Neural progenitor cell (in vitro differentiated cells): ENCODE data around the gene RTP3. TPM values are rescaled to one million over a fixed set of nuclear protein-coding genes. Genes with fewer than 3 reads are reported as not detected.
"Not testable (repeated sequence)": the region's sequence is repeated elsewhere in the genome, so short reads cannot be mapped to it uniquely, and the experiment has no call there.

Experiments
- DNase-seq: peaks from one replicate; pipeline ENCODE4 v3.0.0-alpha.2; 2016; ENCODE audit warnings: low spot score
- H2AFZ ChIP-seq: fragments of 200-600 bp; sonication (generic); replicated peaks from 2 replicates; pipeline ENCODE4 v1.6.1; 2016; ENCODE audit warnings: antibody characterized with exemption
- H3F3A ChIP-seq: fragments of 200-600 bp; sonication (generic); 2 replicates; pipeline ENCODE4 v1.6.1; 2016; ENCODE audit warnings: antibody characterized with exemption, low read depth
- H3K27ac ChIP-seq: fragments of 200-600 bp; sonication (generic); 2 replicates; pipeline ENCODE4 v1.5.1; 2016; ENCODE audit warnings: mild to moderate bottlenecking
- H3K27me3 ChIP-seq: fragments of 200-600 bp; sonication (generic); 2 replicates; pipeline ENCODE4 v1.6.1; 2016; ENCODE audit warnings: mild to moderate bottlenecking, moderate library complexity
- H3K36me3 ChIP-seq: fragments of 200-600 bp; sonication (generic); 2 replicates; pipeline ENCODE4 v1.5.1; 2016
- H3K4me1 ChIP-seq: fragments of 200-600 bp; sonication (generic); 2 replicates; pipeline ENCODE4 v1.6.1; 2016; ENCODE audit warnings: mixed run types
- H3K4me2 ChIP-seq: fragments of 200-600 bp; sonication (generic); 2 replicates; pipeline ENCODE4 v1.6.1; 2016
- H3K4me3 ChIP-seq: fragments of 200-600 bp; sonication (generic); 2 replicates; pipeline ENCODE4 v1.5.1; 2016
- H3K79me2 ChIP-seq: fragments of 200-600 bp; sonication (generic); 2 replicates; pipeline ENCODE4 v1.6.1; 2016; ENCODE audit warnings: low read depth
- H3K9ac ChIP-seq: fragments of 200-600 bp; sonication (generic); 2 replicates; pipeline ENCODE4 v1.6.1; 2016
- H3K9me3 ChIP-seq: fragments of 200-600 bp; sonication (generic); 2 replicates; pipeline ENCODE4 v1.5.1; 2016; ENCODE audit warnings: low read depth
- H4K20me1 ChIP-seq: fragments of 200-600 bp; sonication (generic); 2 replicates; pipeline ENCODE4 v1.6.1; 2016; ENCODE audit warnings: low read depth
- H3K27ac Mint-ChIP-seq: 3 replicates; pipeline ENCODE4 v1.8.0; 2021; ENCODE audit warnings: mixed read lengths
- H3K27me3 Mint-ChIP-seq: 2 replicates; pipeline ENCODE4 v1.8.0; 2022; ENCODE audit warnings: low read depth, mild to moderate bottlenecking, inconsistent platforms, moderate library complexity, mixed read lengths; ENCODE audit not compliant: insufficient read depth
- H3K36me3 Mint-ChIP-seq: 3 replicates; pipeline ENCODE4 v1.8.0; 2021; ENCODE audit warnings: mixed read lengths
- H3K4me1 Mint-ChIP-seq: 3 replicates; pipeline ENCODE4 v1.8.0; 2021; ENCODE audit warnings: mixed read lengths
- H3K4me3 Mint-ChIP-seq: 3 replicates; pipeline ENCODE4 v1.8.0; 2021; ENCODE audit warnings: mild to moderate bottlenecking, moderate library complexity, mixed read lengths
- H3K9me3 Mint-ChIP-seq: 3 replicates; pipeline ENCODE4 v1.8.0; 2020; ENCODE audit warnings: mixed read lengths
- CTCF ChIP-seq: fragments of 200-600 bp; sonication (generic); IDR thresholded peaks from 2 replicates; pipeline ENCODE4 v1.5.1; 2017; ENCODE audit warnings: antibody characterized with exemption, mild to moderate bottlenecking
- EZH2 ChIP-seq: fragments of 200-600 bp; sonication (generic); IDR thresholded peaks from 2 replicates; pipeline ENCODE4 v1.6.1; 2017; ENCODE audit warnings: antibody characterized with exemption, mild to moderate bottlenecking, moderate library complexity
- EZH2phosphoT487 ChIP-seq: fragments of 200-600 bp; sonication (generic); IDR thresholded peaks from 2 replicates; pipeline ENCODE4 v1.6.1; 2017; ENCODE audit warnings: antibody characterized with exemption
- total RNA-seq: library from RNA; depleted of rRNA; stranded (reverse); fragments of >200 nt; gene quantifications from 2 replicates; pipeline ENCODE4 v1.2.3, GENCODE V29; 2015; ENCODE audit warnings: low replicate concordance

Gene RTP3
- total RNA-seq, 1 donor from 2014 or later = not detected

GRCh38 chr3:46521096-46521495 lies 23.3 kb downstream of the RTP3 start:
- no peaks in the 10 kb centered on the region for H3K36me3 ChIP-seq
- H3K27ac ChIP-seq = no peak overlapping the region
- Mint-ChIP-seq H3K4me1 (no peaks in the 10 kb centered on the region), H3K27ac (no peak overlapping the region), H3K4me3 (no peak overlapping the region), H3K27me3 (no peaks in the 10 kb centered on the region), H3K36me3 (no peaks in the 10 kb centered on the region), H3K9me3 (no peaks in the 10 kb centered on the region)
- no peak overlapping the region for H3K9ac ChIP-seq
- no peak for TF ChIP-seq EZH2phosphoT487
- TF ChIP-seq EZH2 = no peak
- no peak for TF ChIP-seq CTCF
- H3K4me3 ChIP-seq = no peak overlapping the region
- H3K4me2 ChIP-seq = no peak overlapping the region
- no peaks in the 10 kb centered on the region for H3K9me3 ChIP-seq
- DNase-seq = no peak
- H3F3A ChIP-seq = no peaks in the 10 kb centered on the region
- no peaks in the 10 kb centered on the region for H4K20me1 ChIP-seq
- H3K79me2 ChIP-seq = no peaks in the 10 kb centered on the region
- no peaks in the 10 kb centered on the region for H3K27me3 ChIP-seq
- H2AFZ ChIP-seq = no peak overlapping the region
- no peaks in the 10 kb centered on the region for H3K4me1 ChIP-seq

GRCh38 chr3:46522201-46522600 lies 24.4 kb downstream of the RTP3 start:
- not testable (repeated sequence) for H3K4me3 Mint-ChIP-seq, H3K4me1 ChIP-seq, H3K9me3 Mint-ChIP-seq, H3K9ac ChIP-seq, H3K79me2 ChIP-seq, H3K27ac Mint-ChIP-seq, H3K27ac ChIP-seq, H3K27me3 ChIP-seq, H3K36me3 ChIP-seq, DNase-seq, H3K4me1 Mint-ChIP-seq, H3K27me3 Mint-ChIP-seq, H3K36me3 Mint-ChIP-seq, H4K20me1 ChIP-seq, H3K4me2 ChIP-seq, H3K4me3 ChIP-seq, H3F3A ChIP-seq, H3K9me3 ChIP-seq, H2AFZ ChIP-seq

GRCh38 chr3:46523556-46523955 lies 25.8 kb downstream of the RTP3 start:
- H3K9me3 Mint-ChIP-seq = no peaks in the 10 kb centered on the region
- no peak overlapping the region for H3K27ac ChIP-seq
- no peak overlapping the region for H3K4me2 ChIP-seq
- no peak overlapping the region for H3K4me3 ChIP-seq
- no peaks in the 10 kb centered on the region for H3K79me2 ChIP-seq
- H3K9me3 ChIP-seq = no peaks in the 10 kb centered on the region
- no peaks in the 10 kb centered on the region for H4K20me1 ChIP-seq
- H3K36me3 ChIP-seq = no peaks in the 10 kb centered on the region
- no peak overlapping the region for H3K4me3 Mint-ChIP-seq
- H3K4me1 ChIP-seq = no peaks in the 10 kb centered on the region
- no peaks in the 10 kb centered on the region for H3K36me3 Mint-ChIP-seq
- no peak overlapping the region for H3K27ac Mint-ChIP-seq
- no peak overlapping the region for H3K9ac ChIP-seq
- TF ChIP-seq EZH2 = no peak
- no peak for TF ChIP-seq EZH2phosphoT487
- TF ChIP-seq CTCF = no peak
- no peaks in the 10 kb centered on the region for H3K4me1 Mint-ChIP-seq
- no peak for DNase-seq
- no peak overlapping the region for H2AFZ ChIP-seq
- no peaks in the 10 kb centered on the region for H3F3A ChIP-seq
- no peaks in the 10 kb centered on the region for H3K27me3 ChIP-seq
- no peaks in the 10 kb centered on the region for H3K27me3 Mint-ChIP-seq

- no peaks in the 10 kb centered on the region for H3K36me3 ChIP-seq
- no peaks in the 10 kb centered on the region for H3F3A ChIP-seq
- H3K4me1 Mint-ChIP-seq = no peaks in the 10 kb centered on the region
- H3K9ac ChIP-seq = no peak overlapping the region
- no peak overlapping the region for H3K27ac Mint-ChIP-seq
- no peaks in the 10 kb centered on the region for H3K9me3 Mint-ChIP-seq
- H3K4me1 ChIP-seq = no peaks in the 10 kb centered on the region
- no peak for TF ChIP-seq CTCF
- no peak for TF ChIP-seq EZH2phosphoT487
- no peak for TF ChIP-seq EZH2
- no peak overlapping the region for H3K4me2 ChIP-seq
- no peak overlapping the region for H3K4me3 ChIP-seq
- no peaks in the 10 kb centered on the region for H3K27me3 Mint-ChIP-seq
- no peaks in the 10 kb centered on the region for H3K36me3 Mint-ChIP-seq
- no peaks in the 10 kb centered on the region for H3K9me3 ChIP-seq
- DNase-seq = no peak
- no peak overlapping the region for H3K4me3 Mint-ChIP-seq
- H4K20me1 ChIP-seq = no peaks in the 10 kb centered on the region
- H3K27me3 ChIP-seq = no peaks in the 10 kb centered on the region
- no peaks in the 10 kb centered on the region for H3K79me2 ChIP-seq
- H2AFZ ChIP-seq = no peak overlapping the region
- no peak overlapping the region for H3K27ac ChIP-seq
Measured at GRCh38 chr3:46524008-46524407, 26.2 kb downstream of the RTP3 start.
